ENCODE data around the gene CMYA5.
"Not testable (repeated sequence)": the region's sequence is repeated elsewhere in the genome, so short reads cannot be mapped to it uniquely, and the experiment has no call there.

CMYA5 gene

GRCh38 chr5:79774855-79775237 is 85.2 kb downstream of the CMYA5 start:
- H3K9ac ChIP-seq (ENCODE audit: low read length) = no peak overlapping the region
- no peaks in the 10 kb centered on the region for H3K9me2 ChIP-seq (replicated peaks; ENCODE audit: insufficient read depth, low read length)
- no peak overlapping the region for H3K27ac ChIP-seq (ENCODE audit: low read depth, low read length)
- H2AFZ ChIP-seq (ENCODE audit: low read depth, low read length, severe bottlenecking) = no peak overlapping the region
- no peaks in the 10 kb centered on the region for H3K27me3 ChIP-seq (ENCODE audit: low read length)
- H3K9me3 ChIP-seq (ENCODE audit: insufficient read depth, low read length) = no peaks in the 10 kb centered on the region
- no peak overlapping the region for H3K4me2 ChIP-seq (ENCODE audit: low read depth, low read length, poor library complexity, severe bottlenecking)
- no peaks in the 10 kb centered on the region for H3K36me3 ChIP-seq (ENCODE audit: low read length)
- H3K79me2 ChIP-seq (ENCODE audit: insufficient read depth, low read length) = no peaks in the 10 kb centered on the region
- H3K4me3 ChIP-seq (ENCODE audit: insufficient read depth, low read length, poor library complexity, severe bottlenecking) = no peak overlapping the region
- no peaks in the 10 kb centered on the region for H4K20me1 ChIP-seq (ENCODE audit: low read depth, low read length)
- TF ChIP-seq EZH2phosphoT487 (conservative IDR thresholded peaks at IDR 0.05; ENCODE audit: low read length) (no peak), CTCF (IDR thresholded peaks at IDR 0.05; ENCODE audit: insufficient read depth, low read length, poor library complexity, severe bottlenecking) (no peak)
- H3F3A ChIP-seq (ENCODE audit: insufficient read depth) = no peaks in the 10 kb centered on the region

- not testable (repeated sequence) for H3K4me2 ChIP-seq (ENCODE audit: low read depth, low read length, poor library complexity, severe bottlenecking); H3K27ac ChIP-seq (ENCODE audit: low read depth, low read length); H3F3A ChIP-seq (ENCODE audit: insufficient read depth); H3K27me3 ChIP-seq (ENCODE audit: low read length); H3K4me3 ChIP-seq (ENCODE audit: insufficient read depth, low read length, poor library complexity, severe bottlenecking); H3K9me3 ChIP-seq (ENCODE audit: insufficient read depth, low read length); H3K79me2 ChIP-seq (ENCODE audit: insufficient read depth, low read length); H3K36me3 ChIP-seq (ENCODE audit: low read length); H3K9me2 ChIP-seq (replicated peaks; ENCODE audit: insufficient read depth, low read length); H3K9ac ChIP-seq (ENCODE audit: low read length); H2AFZ ChIP-seq (ENCODE audit: low read depth, low read length, severe bottlenecking); H4K20me1 ChIP-seq (ENCODE audit: low read depth, low read length)
Measured at GRCh38 chr5:79784741-79785140, 95.1 kb downstream of the CMYA5 start.

GRCh38 chr5:79785983-79786382 is 96.3 kb downstream of the CMYA5 start:
- Histone ChIP-seq H4K20me1 (ENCODE audit: low read depth, low read length) (no peaks in the 10 kb centered on the region), H3K4me2 (ENCODE audit: low read depth, low read length, poor library complexity, severe bottlenecking) (no peak overlapping the region)
- TF ChIP-seq EZH2phosphoT487 (conservative IDR thresholded peaks at IDR 0.05; ENCODE audit: low read length) (no peak), CTCF (IDR thresholded peaks at IDR 0.05; ENCODE audit: insufficient read depth, low read length, poor library complexity, severe bottlenecking) (no peak)

GRCh38 chr5:79787448-79787847 is 97.8 kb downstream of the CMYA5 start:
- no peak overlapping the region for H2AFZ ChIP-seq (ENCODE audit: low read depth, low read length, severe bottlenecking)
- H3K27ac ChIP-seq (ENCODE audit: low read depth, low read length) = no peak overlapping the region
- H3K9ac ChIP-seq (ENCODE audit: low read length) = no peak overlapping the region
- no peaks in the 10 kb centered on the region for H3K27me3 ChIP-seq (ENCODE audit: low read length)
- H3K4me3 ChIP-seq (ENCODE audit: insufficient read depth, low read length, poor library complexity, severe bottlenecking) = no peak overlapping the region
- no peak overlapping the region for H3K4me2 ChIP-seq (ENCODE audit: low read depth, low read length, poor library complexity, severe bottlenecking)
- H3F3A ChIP-seq (ENCODE audit: insufficient read depth) = no peaks in the 10 kb centered on the region
- H3K9me3 ChIP-seq (ENCODE audit: insufficient read depth, low read length) = no peaks in the 10 kb centered on the region
- no peaks in the 10 kb centered on the region for H3K9me2 ChIP-seq (replicated peaks; ENCODE audit: insufficient read depth, low read length)
- H4K20me1 ChIP-seq (ENCODE audit: low read depth, low read length) = no peaks in the 10 kb centered on the region
- H3K79me2 ChIP-seq (ENCODE audit: insufficient read depth, low read length) = no peaks in the 10 kb centered on the region
- H3K36me3 ChIP-seq (ENCODE audit: low read length) = no peaks in the 10 kb centered on the region
- TF ChIP-seq EZH2phosphoT487 (conservative IDR thresholded peaks at IDR 0.05; ENCODE audit: low read length) (no peak), CTCF (IDR thresholded peaks at IDR 0.05; ENCODE audit: insufficient read depth, low read length, poor library complexity, severe bottlenecking) (no peak)

More at GRCh38 chr5:79785983-79786382, 96.3 kb downstream of the CMYA5 start:
- Histone ChIP-seq H3K27me3 (ENCODE audit: low read length) (no peaks in the 10 kb centered on the region), H3K36me3 (ENCODE audit: low read length) (no peaks in the 10 kb centered on the region), H3K9ac (ENCODE audit: low read length) (no peak overlapping the region), H3K79me2 (ENCODE audit: insufficient read depth, low read length) (no peaks in the 10 kb centered on the region), H3K27ac (ENCODE audit: low read depth, low read length) (no peak overlapping the region), H3K9me3 (ENCODE audit: insufficient read depth, low read length) (no peaks in the 10 kb centered on the region), H3F3A (ENCODE audit: insufficient read depth) (no peaks in the 10 kb centered on the region), H3K4me3 (ENCODE audit: insufficient read depth, low read length, poor library complexity, severe bottlenecking) (no peak overlapping the region), H3K9me2 (replicated peaks; ENCODE audit: insufficient read depth, low read length) (no peaks in the 10 kb centered on the region), H2AFZ (ENCODE audit: low read depth, low read length, severe bottlenecking) (no peak overlapping the region)

Measured in SU-DHL-6 (cell line).